ENCODE data around the gene ZBTB20. TPM values are rescaled to one million over a fixed set of nuclear protein-coding genes. Genes with fewer than 3 reads are reported as not detected.
A peak's percentile ranks its signal among the peaks of the same experiment; 100 is the strongest.

Gene ZBTB20
- total RNA-seq, 1 experiment from 2014 or later, result 7.7 TPM

GRCh38 chr3:114856835-114857234, 290.3 kb downstream of the ZBTB20 start:
- Histone ChIP-seq H3K27me3 (no peaks in the 10 kb centered on the region), H3K4me3 (no peak overlapping the region), H3K9me3 (replicated peaks) (no peaks in the 10 kb centered on the region), H3K4me1 (peaks cover 4% of the 10 kb centered on the region), H3K36me3 (no peaks in the 10 kb centered on the region), H3K27ac (no peak overlapping the region)
- no peak for DNase-seq

GRCh38 chr3:114855839-114856238, 291.2 kb downstream of the ZBTB20 start:
- H3K9me3 ChIP-seq (replicated peaks), result no peaks in the 10 kb centered on the region
- DNase-seq, result no peak
- no peaks in the 10 kb centered on the region for H3K36me3 ChIP-seq
- no peak overlapping the region for H3K27ac ChIP-seq
- H3K4me1 ChIP-seq, result no peaks in the 10 kb centered on the region
- H3K4me3 ChIP-seq, result no peak overlapping the region
- no peaks in the 10 kb centered on the region for H3K27me3 ChIP-seq

- peaks cover 7% of the 10 kb centered on the region; the same call in 1 of the 2 replicates for H3K4me1 ChIP-seq
- no peak for DNase-seq
- no peaks in the 10 kb centered on the region for H3K36me3 ChIP-seq
- H3K27ac ChIP-seq, result no peak overlapping the region
- no peaks in the 10 kb centered on the region for H3K27me3 ChIP-seq
- H3K9me3 ChIP-seq (replicated peaks), result no peaks in the 10 kb centered on the region
- no peak overlapping the region for H3K4me3 ChIP-seq
These were observed 294.1 kb downstream of the ZBTB20 start for GRCh38 chr3:114852966-114853365.

- H3K4me1 ChIP-seq, result peaks cover 7% of the 10 kb centered on the region; the same call in 1 of the 2 replicates
- H3K9me3 ChIP-seq (replicated peaks), result no peaks in the 10 kb centered on the region
- no peak for DNase-seq
- no peaks in the 10 kb centered on the region for H3K27me3 ChIP-seq
- no peaks in the 10 kb centered on the region for H3K36me3 ChIP-seq
- H3K27ac ChIP-seq, result no peak overlapping the region
- no peak overlapping the region for H3K4me3 ChIP-seq
These were observed 296.2 kb downstream of the ZBTB20 start for GRCh38 chr3:114850898-114851297.

GRCh38 chr3:114848643-114849350, 298.3 kb downstream of the ZBTB20 start:
- no peaks in the 10 kb centered on the region for H3K27me3 ChIP-seq
- no peak for DNase-seq
- H3K27ac ChIP-seq, result no peak overlapping the region
- H3K36me3 ChIP-seq, result no peaks in the 10 kb centered on the region
- peaks cover 7% of the 10 kb centered on the region; the same call in 1 of the 2 replicates for H3K4me1 ChIP-seq
- H3K9me3 ChIP-seq (replicated peaks), result no peaks in the 10 kb centered on the region
- no peak overlapping the region for H3K4me3 ChIP-seq

- H3K36me3 ChIP-seq, result no peaks in the 10 kb centered on the region
- peak in 1 of 2 experiments; percentile 14 for DNase-seq
- H3K27ac ChIP-seq, result no peak overlapping the region; the same call in 1 of the 2 replicates
- H3K9me3 ChIP-seq (replicated peaks), result no peaks in the 10 kb centered on the region
- H3K4me3 ChIP-seq, result no peak overlapping the region
- H3K4me1 ChIP-seq, result peaks cover 7% of the 10 kb centered on the region; the same call in 1 of the 2 replicates
- no peaks in the 10 kb centered on the region for H3K27me3 ChIP-seq
These were observed 299.0 kb downstream of the ZBTB20 start for GRCh38 chr3:114848082-114848481.

- H3K36me3 ChIP-seq, result no peaks in the 10 kb centered on the region
- H3K9me3 ChIP-seq (replicated peaks), result no peaks in the 10 kb centered on the region
- DNase-seq, result no peak
- peaks cover 7% of the 10 kb centered on the region; the same call in 1 of the 2 replicates for H3K4me1 ChIP-seq
- H3K27me3 ChIP-seq, result no peaks in the 10 kb centered on the region
- no peak overlapping the region for H3K27ac ChIP-seq
- no peak overlapping the region for H3K4me3 ChIP-seq
These were observed 299.5 kb downstream of the ZBTB20 start for GRCh38 chr3:114847564-114847963.

- peaks cover 7% of the 10 kb centered on the region; the same call in 1 of the 2 replicates for H3K4me1 ChIP-seq
- no peaks in the 10 kb centered on the region for H3K9me3 ChIP-seq (replicated peaks)
- H3K36me3 ChIP-seq, result no peaks in the 10 kb centered on the region
- no peak overlapping the region for H3K4me3 ChIP-seq
- no peak overlapping the region for H3K27ac ChIP-seq
- no peaks in the 10 kb centered on the region for H3K27me3 ChIP-seq
- DNase-seq, result no peak
These were observed 300.3 kb downstream of the ZBTB20 start for GRCh38 chr3:114846779-114847178.

GRCh38 chr3:114846252-114846651, 300.8 kb downstream of the ZBTB20 start:
- no peak for DNase-seq
- Histone ChIP-seq H3K9me3 (replicated peaks) (no peaks in the 10 kb centered on the region), H3K4me1 (peaks cover 7% of the 10 kb centered on the region; the same call in 1 of the 2 replicates), H3K27me3 (no peaks in the 10 kb centered on the region), H3K36me3 (no peaks in the 10 kb centered on the region), H3K27ac (no peak overlapping the region), H3K4me3 (no peak overlapping the region)

GRCh38 chr3:114841515-114841914, 305.6 kb downstream of the ZBTB20 start:
- Histone ChIP-seq H3K27ac (no peak overlapping the region), H3K4me3 (no peak overlapping the region), H3K9me3 (replicated peaks) (no peaks in the 10 kb centered on the region), H3K36me3 (no peaks in the 10 kb centered on the region), H3K27me3 (no peaks in the 10 kb centered on the region), H3K4me1 (peaks cover 1% of the 10 kb centered on the region; the same call in 1 of the 2 replicates)
- DNase-seq, result no peak

- DNase-seq, result peak in 1 of 2 experiments; percentile 31
- no peak overlapping the region for H3K4me3 ChIP-seq
- no peak overlapping the region for H3K27ac ChIP-seq
- H3K27me3 ChIP-seq, result no peaks in the 10 kb centered on the region
- peaks cover 7% of the 10 kb centered on the region; the same call in 1 of the 2 replicates for H3K4me1 ChIP-seq
- H3K9me3 ChIP-seq (replicated peaks), result no peaks in the 10 kb centered on the region
- H3K36me3 ChIP-seq, result no peaks in the 10 kb centered on the region
These were observed 307.6 kb downstream of the ZBTB20 start for GRCh38 chr3:114839476-114839875.

GRCh38 chr3:114838025-114838424, 309.1 kb downstream of the ZBTB20 start:
- H3K4me1 ChIP-seq, result peaks cover 7% of the 10 kb centered on the region; the same call in 1 of the 2 replicates
- no peak for DNase-seq
- H3K9me3 ChIP-seq (replicated peaks), result no peaks in the 10 kb centered on the region
- H3K27me3 ChIP-seq, result no peaks in the 10 kb centered on the region
- H3K27ac ChIP-seq, result no peak overlapping the region
- no peak overlapping the region for H3K4me3 ChIP-seq
- H3K36me3 ChIP-seq, result no peaks in the 10 kb centered on the region

GRCh38 chr3:114834175-114834940, 312.7 kb downstream of the ZBTB20 start:
- no peaks in the 10 kb centered on the region for H3K9me3 ChIP-seq (replicated peaks)
- no peak for DNase-seq
- H3K4me3 ChIP-seq, result no peak overlapping the region
- H3K4me1 ChIP-seq, result peaks cover 7% of the 10 kb centered on the region; the same call in 1 of the 2 replicates
- H3K27me3 ChIP-seq, result no peaks in the 10 kb centered on the region
- no peaks in the 10 kb centered on the region for H3K36me3 ChIP-seq
- H3K27ac ChIP-seq, result no peak overlapping the region

GRCh38 chr3:114831861-114832260, 315.2 kb downstream of the ZBTB20 start:
- DNase-seq, result no peak
- H3K9me3 ChIP-seq (replicated peaks), result no peaks in the 10 kb centered on the region
- no peaks in the 10 kb centered on the region for H3K27me3 ChIP-seq
- no peak overlapping the region for H3K27ac ChIP-seq
- peaks cover 7% of the 10 kb centered on the region; the same call in 1 of the 2 replicates for H3K4me1 ChIP-seq
- no peaks in the 10 kb centered on the region for H3K36me3 ChIP-seq
- no peak overlapping the region for H3K4me3 ChIP-seq

- Histone ChIP-seq H3K4me1 (no peaks in the 10 kb centered on the region), H3K9me3 (replicated peaks) (no peaks in the 10 kb centered on the region), H3K27me3 (no peaks in the 10 kb centered on the region), H3K27ac (no peak overlapping the region), H3K36me3 (no peaks in the 10 kb centered on the region), H3K4me3 (no peak overlapping the region)
- no peak for DNase-seq
These were observed 316.4 kb downstream of the ZBTB20 start for GRCh38 chr3:114830652-114831051.
